ENCODE data around the gene ZBTB44. TPM values are rescaled to one million over a fixed set of nuclear protein-coding genes. Genes with fewer than 3 reads are reported as not detected.

ZBTB44 gene
- total and polyA plus RNA-seq, 2 donors (not counting 1 experiment from before 2014, with no cell fraction given) = 22.8 to 36.5 TPM

GRCh38 chr11:130203766-130204702 is 110.7 kb downstream of the ZBTB44 start:
- no peaks in the 10 kb centered on the region for H4K20me1 ChIP-seq (ENCODE audit: control insufficient read depth, extremely low read depth, insufficient read depth, low read length)
- no peak for TF ChIP-seq EZH2 (IDR thresholded peaks at IDR 0.05; ENCODE audit: low read length, missing control alignments)
- TF ChIP-seq, protein P1, sequence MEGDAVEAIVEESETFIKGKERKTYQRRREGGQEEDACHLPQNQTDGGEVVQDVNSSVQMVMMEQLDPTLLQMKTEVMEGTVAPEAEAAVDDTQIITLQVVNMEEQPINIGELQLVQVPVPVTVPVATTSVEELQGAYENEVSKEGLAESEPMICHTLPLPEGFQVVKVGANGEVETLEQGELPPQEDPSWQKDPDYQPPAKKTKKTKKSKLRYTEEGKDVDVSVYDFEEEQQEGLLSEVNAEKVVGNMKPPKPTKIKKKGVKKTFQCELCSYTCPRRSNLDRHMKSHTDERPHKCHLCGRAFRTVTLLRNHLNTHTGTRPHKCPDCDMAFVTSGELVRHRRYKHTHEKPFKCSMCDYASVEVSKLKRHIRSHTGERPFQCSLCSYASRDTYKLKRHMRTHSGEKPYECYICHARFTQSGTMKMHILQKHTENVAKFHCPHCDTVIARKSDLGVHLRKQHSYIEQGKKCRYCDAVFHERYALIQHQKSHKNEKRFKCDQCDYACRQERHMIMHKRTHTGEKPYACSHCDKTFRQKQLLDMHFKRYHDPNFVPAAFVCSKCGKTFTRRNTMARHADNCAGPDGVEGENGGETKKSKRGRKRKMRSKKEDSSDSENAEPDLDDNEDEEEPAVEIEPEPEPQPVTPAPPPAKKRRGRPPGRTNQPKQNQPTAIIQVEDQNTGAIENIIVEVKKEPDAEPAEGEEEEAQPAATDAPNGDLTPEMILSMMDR (conservative IDR thresholded peaks at IDR 0.05 in 1 of 2, IDR thresholded peaks at IDR 0.05 in 1 of 2; ENCODE audit: low read depth in 1 of 2, low read length in 2 of 2) = no peak
- H2AFZ ChIP-seq (ENCODE audit: low read length) = no peak overlapping the region
- H3K9ac ChIP-seq (ENCODE audit: insufficient read depth, low read length) = no peak overlapping the region
- H3K4me1 ChIP-seq (ENCODE audit: control insufficient read depth, extremely low read depth, insufficient read depth, low read length) = no peaks in the 10 kb centered on the region
- no peak overlapping the region for H3K27ac ChIP-seq (ENCODE audit: insufficient read depth, low read length)
- no peaks in the 10 kb centered on the region for H3K27me3 ChIP-seq (ENCODE audit: control insufficient read depth, insufficient read depth, low read length)
- no peaks in the 10 kb centered on the region for H3K36me3 ChIP-seq (ENCODE audit: control insufficient read depth, insufficient read depth, low read length)
- no peak for DNase-seq (ENCODE audit: low read depth in 2 of 2)
- H3K9me3 ChIP-seq (ENCODE audit: control insufficient read depth, insufficient read depth, low read depth, low read length) = no peaks in the 10 kb centered on the region
- H3K79me2 ChIP-seq (ENCODE audit: control insufficient read depth, insufficient read depth, low read length) = no peaks in the 10 kb centered on the region
- no peak overlapping the region for H3K4me2 ChIP-seq (ENCODE audit: extremely low read depth, insufficient read depth, low read length)
- H3K4me3 ChIP-seq (replicated peaks in 1 of 4; ENCODE audit: control extremely low read depth in 1 of 4, insufficient read depth in 1 of 4, low read depth in 3 of 4, low read length in 4 of 4) = no peak overlapping the region

GRCh38 chr11:130202818-130203689 is 111.7 kb downstream of the ZBTB44 start:
- Histone ChIP-seq H3K4me2 (ENCODE audit: extremely low read depth, insufficient read depth, low read length) (no peak overlapping the region), H3K9me3 (ENCODE audit: control insufficient read depth, insufficient read depth, low read depth, low read length) (no peaks in the 10 kb centered on the region), H3K4me3 (replicated peaks in 1 of 4; ENCODE audit: control extremely low read depth in 1 of 4, insufficient read depth in 1 of 4, low read depth in 3 of 4, low read length in 4 of 4) (no peak overlapping the region), H3K36me3 (ENCODE audit: control insufficient read depth, insufficient read depth, low read length) (no peaks in the 10 kb centered on the region), H3K79me2 (ENCODE audit: control insufficient read depth, insufficient read depth, low read length) (no peaks in the 10 kb centered on the region), H4K20me1 (ENCODE audit: control insufficient read depth, extremely low read depth, insufficient read depth, low read length) (no peaks in the 10 kb centered on the region), H3K9ac (ENCODE audit: insufficient read depth, low read length) (no peak overlapping the region), H3K27me3 (ENCODE audit: control insufficient read depth, insufficient read depth, low read length) (no peaks in the 10 kb centered on the region), H3K27ac (ENCODE audit: insufficient read depth, low read length) (no peak overlapping the region), H3K4me1 (ENCODE audit: control insufficient read depth, extremely low read depth, insufficient read depth, low read length) (no peaks in the 10 kb centered on the region), H2AFZ (ENCODE audit: low read length) (no peak overlapping the region)
- DNase-seq (ENCODE audit: low read depth in 2 of 2) = no peak
- TF ChIP-seq EZH2 (IDR thresholded peaks at IDR 0.05; ENCODE audit: low read length, missing control alignments) = no peak
- TF ChIP-seq, protein P1 (conservative IDR thresholded peaks at IDR 0.05 in 1 of 2, IDR thresholded peaks at IDR 0.05 in 1 of 2; ENCODE audit: low read depth in 1 of 2, low read length in 2 of 2) = no peak

All from fibroblast of lung (primary cell).